ENCODE results near the gene ELK4.

Gene ELK4

DNA sequence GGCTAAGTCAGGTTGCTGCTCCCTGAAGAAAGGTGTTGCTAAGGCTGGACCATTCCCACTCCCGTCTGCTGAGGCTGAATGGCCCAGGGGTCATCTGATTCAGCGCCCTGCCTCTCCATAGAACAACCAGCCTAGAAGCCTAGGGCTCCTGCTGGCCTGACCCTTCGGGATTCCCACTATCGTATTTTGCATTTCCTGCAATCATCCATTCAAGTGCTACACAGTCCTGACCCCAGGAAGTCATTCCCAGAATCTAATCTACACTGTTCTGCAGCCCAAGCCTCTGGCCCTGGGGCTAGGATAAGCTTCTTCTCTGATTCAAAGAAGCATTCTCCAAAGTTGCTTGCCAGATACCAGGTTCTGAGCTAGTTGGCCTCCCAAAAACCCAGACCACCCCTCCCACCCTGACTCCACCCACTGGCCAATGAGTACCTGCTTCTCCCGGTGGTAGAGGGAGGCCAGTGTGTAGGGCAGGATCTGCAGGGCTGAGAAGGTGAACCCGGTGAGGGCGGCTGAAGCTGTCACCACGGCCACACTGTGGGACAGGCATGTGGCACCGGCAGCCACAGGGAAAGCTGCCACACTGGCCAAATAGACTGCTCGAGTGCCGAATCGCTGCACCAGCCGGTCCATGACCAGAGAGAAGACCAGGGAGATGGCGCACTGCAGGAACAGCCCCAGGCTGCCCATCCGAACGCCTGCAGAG is 29.8 kb upstream of the ELK4 start:
- TF ChIP-seq, protein P1, sequence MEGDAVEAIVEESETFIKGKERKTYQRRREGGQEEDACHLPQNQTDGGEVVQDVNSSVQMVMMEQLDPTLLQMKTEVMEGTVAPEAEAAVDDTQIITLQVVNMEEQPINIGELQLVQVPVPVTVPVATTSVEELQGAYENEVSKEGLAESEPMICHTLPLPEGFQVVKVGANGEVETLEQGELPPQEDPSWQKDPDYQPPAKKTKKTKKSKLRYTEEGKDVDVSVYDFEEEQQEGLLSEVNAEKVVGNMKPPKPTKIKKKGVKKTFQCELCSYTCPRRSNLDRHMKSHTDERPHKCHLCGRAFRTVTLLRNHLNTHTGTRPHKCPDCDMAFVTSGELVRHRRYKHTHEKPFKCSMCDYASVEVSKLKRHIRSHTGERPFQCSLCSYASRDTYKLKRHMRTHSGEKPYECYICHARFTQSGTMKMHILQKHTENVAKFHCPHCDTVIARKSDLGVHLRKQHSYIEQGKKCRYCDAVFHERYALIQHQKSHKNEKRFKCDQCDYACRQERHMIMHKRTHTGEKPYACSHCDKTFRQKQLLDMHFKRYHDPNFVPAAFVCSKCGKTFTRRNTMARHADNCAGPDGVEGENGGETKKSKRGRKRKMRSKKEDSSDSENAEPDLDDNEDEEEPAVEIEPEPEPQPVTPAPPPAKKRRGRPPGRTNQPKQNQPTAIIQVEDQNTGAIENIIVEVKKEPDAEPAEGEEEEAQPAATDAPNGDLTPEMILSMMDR (IDR thresholded peaks at IDR 0.05; ENCODE audit: extremely low read depth, insufficient read depth, missing control alignments), result no peak
- DNase-seq (ENCODE audit: low spot score), result no peak
- in situ Hi-C loops (cut with MboI; ENCODE audit: low pct_unique_long_range_greater_than_20kb, low sequenced_read_pairs, unreplicated experiment), result loop anchor here (10.0 kb wide), 1 partner anchor 137 kb away; no protein-coding TSS in a partner anchor

- TF ChIP-seq, protein P1 (IDR thresholded peaks at IDR 0.05; ENCODE audit: extremely low read depth, insufficient read depth, missing control alignments), result no peak
- in situ Hi-C loops (cut with MboI; ENCODE audit: low pct_unique_long_range_greater_than_20kb, low sequenced_read_pairs, unreplicated experiment), result loop anchor here (10.0 kb wide), 1 partner anchor 136 kb away; no protein-coding TSS in a partner anchor
- DNase-seq (ENCODE audit: low spot score), result no peak
Observed at GRCh38 chr1:205660361-205660760, 28.6 kb upstream of the ELK4 start.

- TF ChIP-seq, protein P1 (IDR thresholded peaks at IDR 0.05; ENCODE audit: extremely low read depth, insufficient read depth, missing control alignments), result peak; percentile 97
- in situ Hi-C loops (cut with MboI; ENCODE audit: low pct_unique_long_range_greater_than_20kb, low sequenced_read_pairs, unreplicated experiment), result loop anchor here (10.0 kb wide), 1 partner anchor 74 kb away; no protein-coding TSS in a partner anchor
- DNase-seq (ENCODE audit: low spot score), result peak; percentile 91
Observed at GRCh38 chr1:205658943-205659581, 27.3 kb upstream of the ELK4 start.

DNA sequence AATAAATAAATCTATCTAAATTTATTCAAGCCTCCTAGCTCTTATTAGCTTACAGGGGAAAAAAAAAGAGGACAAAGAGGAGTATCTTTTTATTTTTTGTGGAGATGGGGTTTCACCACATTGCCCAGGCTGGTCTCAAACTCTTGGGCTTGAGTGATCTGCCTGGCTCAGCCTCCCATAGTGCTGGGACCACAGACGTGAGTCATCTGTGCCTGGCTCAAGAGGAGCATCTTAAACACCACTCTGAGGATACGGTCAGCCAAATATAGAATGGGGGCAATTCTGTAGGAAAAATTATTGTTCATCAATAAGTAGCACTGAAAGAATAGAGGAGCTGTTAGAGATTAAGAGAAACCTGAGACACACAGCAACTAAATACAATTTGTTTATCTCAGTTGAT is 24.4 kb upstream of the ELK4 start:
- DNase-seq (ENCODE audit: low spot score), result no peak
- TF ChIP-seq, protein P1 (IDR thresholded peaks at IDR 0.05; ENCODE audit: extremely low read depth, insufficient read depth, missing control alignments), result no peak
- in situ Hi-C loops (cut with MboI; ENCODE audit: low pct_unique_long_range_greater_than_20kb, low sequenced_read_pairs, unreplicated experiment), result loop anchor here (10.0 kb wide), 1 partner anchor 71 kb away; no protein-coding TSS in a partner anchor

DNA sequence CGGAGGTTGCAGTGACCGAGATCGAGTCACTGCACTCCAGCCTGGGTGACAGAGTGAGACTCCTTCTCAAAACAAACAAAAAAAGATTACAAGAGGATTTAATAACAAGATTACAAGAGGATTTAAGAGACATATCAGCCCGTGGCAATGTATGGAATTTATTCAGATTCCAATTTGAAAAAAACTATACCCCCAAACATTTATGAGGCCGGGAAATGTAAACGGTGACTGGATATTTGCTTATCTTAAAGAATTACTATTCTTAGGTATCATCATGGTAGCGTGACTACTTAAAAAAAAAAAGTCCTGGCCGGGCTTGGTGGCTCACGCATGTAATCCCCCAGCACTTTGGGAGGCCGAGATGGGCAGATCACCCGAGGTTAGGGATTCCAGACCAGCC is 21.2 kb upstream of the ELK4 start:
- DNase-seq (ENCODE audit: low spot score), result no peak
- TF ChIP-seq, protein P1 (IDR thresholded peaks at IDR 0.05; ENCODE audit: extremely low read depth, insufficient read depth, missing control alignments), result no peak
- in situ Hi-C loops (cut with MboI; ENCODE audit: low pct_unique_long_range_greater_than_20kb, low sequenced_read_pairs, unreplicated experiment), result loop anchor here (10.0 kb wide), 1 partner anchor 68 kb away; no protein-coding TSS in a partner anchor

DNA sequence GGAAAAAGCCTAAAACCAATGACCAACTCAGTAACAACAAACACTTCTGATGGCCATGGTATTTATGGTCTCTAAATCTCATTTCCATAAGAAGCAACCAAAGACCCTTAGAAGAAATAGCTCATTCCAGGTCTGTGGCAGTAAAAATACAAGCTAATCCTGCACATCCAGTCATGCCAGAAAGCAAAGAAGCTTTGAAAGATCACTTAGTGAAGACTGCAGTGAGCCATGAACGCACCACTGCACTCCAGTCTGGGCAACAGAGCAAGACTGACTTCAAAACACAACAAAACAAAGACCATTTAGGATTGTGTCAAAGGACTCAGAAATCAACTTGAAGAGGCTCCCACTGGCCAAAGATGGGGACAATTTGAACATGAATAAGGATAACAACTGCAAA is 18.4 kb upstream of the ELK4 start:
- TF ChIP-seq, protein P1 (IDR thresholded peaks at IDR 0.05; ENCODE audit: extremely low read depth, insufficient read depth, missing control alignments), result no peak
- no peak for DNase-seq (ENCODE audit: low spot score)
- in situ Hi-C loops (cut with MboI; ENCODE audit: low pct_unique_long_range_greater_than_20kb, low sequenced_read_pairs, unreplicated experiment), result loop anchor here (10.0 kb wide), 1 partner anchor 65 kb away; no protein-coding TSS in a partner anchor
